Limb (tissue), 2 donors: ENCODE data around the gene STK32B.
"Not testable (repeated sequence)": the region's sequence is repeated elsewhere in the genome, so short reads cannot be mapped to it uniquely, and the experiment has no call there.

Source experiments
- DNase-seq, 2 donors: peaks; one replicate each; pipeline ENCODE4 v3.0.0-alpha.2; 2016; ENCODE audit errors: extremely low spot score in 2 of 2

The STK32B gene

GRCh38 chr4:5051278-5052203 is at the start of gene STK32B:
STK32B (plus strand) TSS chr4:5051480.
- peak; percentile 64 to 79 for DNase-seq

- DNase-seq: not testable (repeated sequence)
These were observed 49.6 kb upstream of the STK32B start for GRCh38 chr4:5001641-5002040.

GRCh38 chr4:5003372-5003857 is 47.9 kb upstream of the STK32B start:
- no peak for DNase-seq

DNA sequence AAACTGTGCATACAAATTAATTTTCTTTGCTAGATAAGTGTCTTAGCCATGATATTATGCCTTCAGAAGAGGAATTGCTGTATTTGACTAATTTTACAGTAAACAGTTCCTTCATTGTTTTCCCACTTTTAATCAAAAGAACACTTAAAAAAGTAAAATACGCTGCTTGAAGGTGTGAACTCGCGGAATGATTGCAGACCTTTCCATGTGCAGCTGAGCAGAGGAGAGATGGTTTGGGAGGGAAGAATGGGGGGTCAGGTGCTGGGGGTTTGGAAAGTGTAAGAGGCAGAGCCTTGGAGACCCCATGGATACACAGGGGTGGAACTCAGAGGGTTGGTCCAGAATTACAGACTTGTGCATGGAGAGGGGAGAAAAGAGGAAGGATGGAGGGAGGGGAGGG is 47.4 kb upstream of the STK32B start:
- DNase-seq: no peak

DNA sequence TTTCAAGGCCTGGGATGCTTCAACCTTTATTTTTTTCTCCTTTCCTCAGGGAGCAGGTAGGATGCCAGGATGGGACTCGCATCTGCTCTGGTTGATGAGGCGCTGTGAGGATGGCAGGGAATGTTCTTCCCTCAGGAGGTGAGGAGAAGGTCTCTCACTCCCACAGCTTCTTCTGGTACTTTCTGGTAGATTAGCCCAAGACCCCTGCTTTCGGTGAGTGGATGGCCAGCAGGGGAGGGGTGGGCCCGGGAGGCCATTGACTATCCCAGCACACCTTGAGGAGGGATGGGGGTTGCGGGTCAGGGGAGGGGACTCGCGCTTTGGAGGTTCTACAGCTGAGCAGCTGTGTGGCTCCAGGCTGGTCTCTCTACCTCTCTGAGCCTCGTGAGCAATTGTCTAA is 46.8 kb upstream of the STK32B start:
- no peak for DNase-seq

GRCh38 chr4:5006932-5007331 is 44.3 kb upstream of the STK32B start:
- DNase-seq: not testable (repeated sequence)

DNA sequence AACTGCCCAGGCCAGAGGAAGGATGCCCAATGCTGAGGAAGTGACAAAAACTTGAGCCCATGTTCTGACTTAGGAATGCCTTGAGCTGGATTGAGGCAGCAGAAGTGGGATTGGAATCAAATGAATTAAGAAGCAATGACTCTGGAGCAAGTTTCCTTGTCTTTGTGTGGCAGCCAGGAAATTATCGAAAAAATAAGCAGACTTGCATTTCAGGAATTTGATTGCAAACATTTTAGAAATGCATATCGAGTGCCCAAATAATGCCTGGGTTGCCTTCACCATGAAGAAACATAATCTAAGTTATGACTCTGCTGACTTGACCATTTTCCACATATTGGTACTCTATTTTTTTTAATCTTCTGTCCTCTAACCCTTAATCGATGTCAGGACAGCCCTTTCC is 41.5 kb upstream of the STK32B start:
- no peak for DNase-seq

- DNase-seq: no peak
These were observed 40.3 kb upstream of the STK32B start for GRCh38 chr4:5010984-5011383.

DNA sequence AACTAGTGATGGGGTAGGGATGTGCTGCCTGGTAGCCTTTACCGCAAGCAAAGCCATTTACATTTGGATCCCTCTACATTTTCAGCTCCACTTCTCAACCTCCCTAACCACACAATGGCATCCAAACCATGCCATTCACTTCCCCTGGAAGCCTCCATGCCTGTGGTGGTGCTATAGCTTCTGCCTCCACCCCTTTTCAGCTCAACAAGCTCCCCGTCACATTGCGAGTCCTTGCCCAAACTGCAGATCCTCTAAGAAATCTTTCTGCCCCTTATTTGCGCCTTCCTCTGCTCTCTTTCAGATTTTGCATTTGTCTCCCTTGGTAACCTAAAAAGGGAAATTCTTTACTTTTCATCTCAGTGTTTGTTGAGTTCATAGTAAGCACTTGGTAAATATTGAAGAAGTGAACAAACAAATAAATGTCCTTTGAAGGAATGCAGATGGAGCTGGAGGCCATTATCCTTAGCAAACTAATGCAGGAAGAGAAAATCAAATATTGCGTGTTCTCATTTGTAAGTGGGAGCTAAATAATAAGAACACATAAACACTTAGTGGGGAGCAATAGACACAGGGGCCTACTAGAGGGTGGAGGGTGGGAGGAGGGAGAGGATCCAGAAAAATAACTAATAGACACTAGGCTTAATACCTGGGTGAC is 38.9 kb upstream of the STK32B start:
- DNase-seq: no peak

- no peak for DNase-seq
These were observed 38.3 kb upstream of the STK32B start for GRCh38 chr4:5012958-5013357.

- DNase-seq: no peak
These were observed 37.1 kb upstream of the STK32B start for GRCh38 chr4:5014007-5014682.

DNA sequence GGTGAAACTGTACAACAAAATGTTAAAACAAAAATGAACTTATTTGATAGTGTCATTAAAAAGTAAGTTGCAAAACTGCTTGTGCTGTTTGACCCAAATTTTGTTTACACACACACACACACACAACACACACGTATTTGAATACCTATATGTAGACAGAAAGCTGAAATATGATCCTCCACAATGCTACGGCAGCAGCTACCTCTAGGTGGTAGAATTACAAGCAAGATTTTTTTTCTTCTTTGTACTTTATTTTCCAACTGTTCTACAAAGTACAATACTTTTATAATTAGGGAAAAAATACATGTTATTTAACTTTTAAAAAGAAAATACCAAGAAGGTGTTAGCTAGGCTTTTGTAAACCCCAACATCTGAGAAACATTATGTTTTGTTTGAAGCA is 33.2 kb upstream of the STK32B start:
- DNase-seq: no peak

DNA sequence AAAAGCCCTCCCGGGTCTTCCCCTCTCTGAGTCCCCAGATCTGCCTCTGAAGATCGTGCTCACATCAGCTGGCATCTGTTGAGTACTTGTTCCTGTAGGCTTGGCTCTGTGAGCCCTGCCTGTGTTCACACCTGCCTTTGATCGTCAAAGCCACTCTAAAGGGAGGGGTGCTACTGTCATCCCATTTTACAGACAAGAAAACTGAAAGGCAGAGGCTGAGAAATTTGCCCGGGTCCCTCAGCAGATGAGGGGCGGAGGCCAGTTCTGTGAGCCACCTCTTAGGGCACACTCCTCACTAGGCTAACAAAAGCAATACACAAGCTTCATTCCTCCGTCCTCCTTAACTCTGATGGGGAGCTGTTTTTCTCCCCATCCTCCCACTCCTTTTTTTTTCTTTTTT is 32.7 kb upstream of the STK32B start:
- no peak for DNase-seq

GRCh38 chr4:5019274-5019673 is 32.0 kb upstream of the STK32B start, which contains the start of gene CYTL1:
CYTL1 (minus strand) TSS chr4:5019458; CDS start chr4:5019445, 13 bp downstream.
- DNase-seq: peak in 1 of 2 donors; percentile 64

GRCh38 chr4:5019796-5020195 is 31.5 kb upstream of the STK32B start:
- DNase-seq: no peak

GRCh38 chr4:5020341-5020740 is 30.9 kb upstream of the STK32B start:
- no peak for DNase-seq

GRCh38 chr4:5021546-5021945 is 29.7 kb upstream of the STK32B start:
- DNase-seq: no peak

GRCh38 chr4:5024673-5025072 is 26.6 kb upstream of the STK32B start:
- DNase-seq: no peak

- DNase-seq: no peak
These were observed 24.9 kb upstream of the STK32B start for GRCh38 chr4:5026371-5026770.

- DNase-seq: no peak
These were observed 23.9 kb upstream of the STK32B start for GRCh38 chr4:5027346-5027745.

- no peak for DNase-seq
These were observed 22.8 kb upstream of the STK32B start for GRCh38 chr4:5028480-5028879.

DNA sequence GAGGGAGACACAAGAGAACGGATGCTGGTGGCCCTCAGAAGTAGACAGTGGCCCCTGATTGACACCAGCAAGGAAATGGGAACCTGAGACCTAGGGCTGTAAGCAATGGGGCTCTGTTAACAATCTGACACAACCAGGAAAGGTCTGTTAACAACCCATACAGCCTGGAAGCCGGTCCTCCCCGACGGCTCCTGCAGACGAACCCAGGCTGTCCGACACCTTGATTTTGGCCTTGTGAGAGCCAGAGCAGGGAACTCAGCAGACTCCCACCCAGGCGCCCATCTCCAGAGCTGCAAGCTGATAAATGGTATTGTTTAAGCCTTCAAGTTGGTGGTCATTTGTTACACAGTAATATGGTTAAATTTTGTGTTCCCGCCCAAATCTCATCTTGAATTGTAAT is 21.8 kb upstream of the STK32B start:
- DNase-seq: no peak
